H1 (cell line): Measurements from ENCODE around the gene PAQR5. TPM values are rescaled to one million over a fixed set of nuclear protein-coding genes. Genes with fewer than 3 reads are reported as not detected.

Source experiments
- CTCF ChIA-PET: fragments of 300-600 bp; sonication (Branson Sonifier 250); formaldehyde crosslinking; loops from one replicate; lab custom pipeline; 2021; ENCODE audit not compliant: partially characterized antibody; lab: Charles Lee
- POLR2A ChIA-PET: fragments of 300-600 bp; sonication (Branson Sonifier 250); formaldehyde crosslinking; loops from one replicate; lab custom pipeline; 2021; ENCODE audit warnings: inconsistent platforms; ENCODE audit not compliant: partially characterized antibody; lab: Charles Lee
- DNase-seq, 2 experiments: peaks; one replicate each; pipeline versions ENCODE4 v3.0.0 to v3.0.0-alpha.2; 2010 to 2022; ENCODE audit warnings: low spot score in 2 of 2, low read depth in 1 of 2, mixed read lengths in 1 of 2
- FAIRE-seq: peaks from 2 replicates; lab custom pipeline; 2011; peaks lifted over from hg19 to GRCh38; lab: Jason Lieb, UNC
- H2AFZ ChIP-seq: 2 replicates; pipeline ENCODE4 v1.8.1; 2012; ENCODE audit warnings: low read length, inconsistent platforms
- H2AK5ac ChIP-seq: 2 replicates; pipeline ENCODE4 v1.6.1; 2013; ENCODE audit warnings: low read depth, low read length
- H2BK120ac ChIP-seq: replicated peaks from 2 replicates; pipeline ENCODE3; 2013; ENCODE audit warnings: low read depth, low read length, inconsistent platforms
- H2BK12ac ChIP-seq: 2 replicates; pipeline ENCODE4 v1.6.1; 2013; ENCODE audit warnings: low read depth, low read length
- H2BK15ac ChIP-seq: 2 replicates; pipeline ENCODE4 v1.6.1; 2013; ENCODE audit warnings: low read length
- H2BK20ac ChIP-seq: 2 replicates; pipeline ENCODE4 v1.6.1; 2013; ENCODE audit warnings: low read length
- H2BK5ac ChIP-seq: 2 replicates; pipeline ENCODE4 v1.6.1; 2013; ENCODE audit warnings: low read depth, low read length
- H3K14ac ChIP-seq: 2 replicates; pipeline ENCODE4 v1.6.1; 2013; ENCODE audit warnings: inconsistent platforms; ENCODE audit not compliant: insufficient read length
- H3K18ac ChIP-seq: 2 replicates; pipeline ENCODE4 v1.6.1; 2013; ENCODE audit warnings: low read length; ENCODE audit errors: extremely low read depth
- H3K23ac ChIP-seq: 2 replicates; pipeline ENCODE4 v1.6.1; 2013; ENCODE audit warnings: inconsistent platforms; ENCODE audit not compliant: insufficient read length
- H3K23me2 ChIP-seq: 2 replicates; pipeline ENCODE4 v1.6.1; 2013; ENCODE audit warnings: low read depth, low read length
- H3K27ac ChIP-seq: 2 replicates; pipeline ENCODE4 v1.6.1; 2011; ENCODE audit warnings: low read depth, low read length, inconsistent platforms
- H3K27me3 ChIP-seq, 4 experiments: replicated peaks in 1 of 4; 1 replicate in 1 of 4; 2 replicates in 3 of 4; pipeline versions ENCODE4 v1.6.1 to v1.8.1; 2011 to 2013; ENCODE audit warnings: low read length in 3 of 4, mild to moderate bottlenecking in 3 of 4, inconsistent platforms in 2 of 4, mixed read lengths in 2 of 4, moderate library complexity in 1 of 4; ENCODE audit not compliant: control insufficient read depth in 3 of 4, insufficient read depth in 3 of 4; ENCODE audit errors: extremely low read depth in 1 of 4
- H3K36me3 ChIP-seq, 4 experiments: 2 replicates each; pipeline versions ENCODE4 v1.6.1 to v1.8.1; 2011 to 2013; ENCODE audit warnings: mild to moderate bottlenecking in 4 of 4, low read length in 3 of 4, moderate library complexity in 2 of 4, control low read depth in 1 of 4, inconsistent platforms in 1 of 4; ENCODE audit not compliant: insufficient read depth in 4 of 4, control insufficient read depth in 2 of 4
- H3K4ac ChIP-seq: replicated peaks from 2 replicates; pipeline ENCODE3; 2013; ENCODE audit warnings: low read length, low read depth, mixed read lengths, inconsistent platforms; ENCODE audit not compliant: insufficient read length
- H3K4me1 ChIP-seq, 4 experiments: replicated peaks in 1 of 4; 1 replicate in 1 of 4; 2 replicates in 3 of 4; pipeline versions ENCODE4 v1.6.1 to v1.8.1; 2011 to 2013; ENCODE audit warnings: low read length in 3 of 4, inconsistent platforms in 2 of 4, mixed read lengths in 1 of 4; ENCODE audit not compliant: insufficient read depth in 4 of 4, control insufficient read depth in 3 of 4
- H3K4me2 ChIP-seq, 2 experiments: 2 replicates each; pipeline versions ENCODE4 v1.6.1 to v1.8.1; 2011 to 2013; ENCODE audit warnings: low read depth in 2 of 2, low read length in 2 of 2, control low read depth in 1 of 2, inconsistent platforms in 1 of 2, mild to moderate bottlenecking in 1 of 2; ENCODE audit not compliant: insufficient read depth in 1 of 2
- H3K4me3 ChIP-seq, 4 experiments: fragments of 200-600, 300-600 bp in 1 of 4; sonication (generic), shearing (Covaris generic), sonication (Bioruptor Twin) in 1 of 4; 2 replicates each; pipeline versions ENCODE4 v1.5.1 to v1.8.1; 2011 to 2016; ENCODE audit warnings: low read length in 4 of 4, low read depth in 3 of 4, control low read depth in 2 of 4, inconsistent platforms in 2 of 4, mild to moderate bottlenecking in 2 of 4, mixed read lengths in 1 of 4, moderate library complexity in 1 of 4; ENCODE audit not compliant: insufficient read depth in 2 of 4; ENCODE audit errors: extremely low read depth in 1 of 4
- H3K56ac ChIP-seq: replicated peaks from 2 replicates; pipeline ENCODE3; 2013; ENCODE audit warnings: low read depth, mild to moderate bottlenecking, mixed read lengths, low read length, inconsistent platforms; ENCODE audit not compliant: insufficient read length
- H3K79me1 ChIP-seq: 2 replicates; pipeline ENCODE4 v1.6.1; 2013; ENCODE audit warnings: low read depth, low read length, control low read depth
- H3K79me2 ChIP-seq, 2 experiments: 2 replicates each; pipeline versions ENCODE4 v1.6.1 to v1.8.1; 2012 to 2013; ENCODE audit warnings: low read length in 2 of 2, mild to moderate bottlenecking in 2 of 2, inconsistent platforms in 1 of 2; ENCODE audit not compliant: insufficient read depth in 2 of 2, control insufficient read depth in 1 of 2
- H3K9ac ChIP-seq, 4 experiments: replicated peaks in 1 of 4; 1 replicate in 1 of 4; 2 replicates in 3 of 4; pipeline versions ENCODE4 v1.6.1 to v1.8.1; 2011 to 2013; ENCODE audit warnings: low read depth in 3 of 4, low read length in 3 of 4, control low read depth in 2 of 4, mild to moderate bottlenecking in 2 of 4, moderate library complexity in 2 of 4, inconsistent platforms in 1 of 4; ENCODE audit errors: extremely low read depth in 1 of 4
- H3K9me3 ChIP-seq, 2 experiments: 2 replicates each; pipeline versions ENCODE4 v1.6.1 to v1.8.1; 2012 to 2013; ENCODE audit warnings: mild to moderate bottlenecking in 2 of 2, moderate library complexity in 2 of 2, control low read depth in 1 of 2, inconsistent platforms in 1 of 2, low read depth in 1 of 2, low read length in 1 of 2, mixed read lengths in 1 of 2; ENCODE audit not compliant: insufficient read depth in 2 of 2
- H4K20me1 ChIP-seq, 2 experiments: replicated peaks in 1 of 2; 2 replicates each; pipeline versions ENCODE3 to v1.8.1; 2011 to 2013; ENCODE audit warnings: inconsistent platforms in 2 of 2, low read length in 2 of 2, mild to moderate bottlenecking in 1 of 2; ENCODE audit not compliant: insufficient read depth in 2 of 2, control insufficient read depth in 1 of 2
- H4K5ac ChIP-seq: 2 replicates; pipeline ENCODE4 v1.6.1; 2013; ENCODE audit warnings: low read length, low read depth, mixed read lengths, inconsistent platforms; ENCODE audit not compliant: insufficient read length
- H4K8ac ChIP-seq: 2 replicates; pipeline ENCODE4 v1.8.0; 2013; ENCODE audit warnings: mild to moderate bottlenecking, moderate library complexity, low read length, inconsistent platforms; ENCODE audit not compliant: insufficient read depth; ENCODE audit errors: extremely low read depth
- H4K91ac ChIP-seq: replicated peaks from 2 replicates; pipeline ENCODE3; 2013; ENCODE audit warnings: low read length, mixed read lengths, inconsistent platforms; ENCODE audit not compliant: insufficient read length
- GTF2F1 ChIP-seq: IDR thresholded peaks from 2 replicates; pipeline ENCODE4 v1.6.1; 2012; ENCODE audit warnings: low read depth, low read length, improper control_type of control experiment, borderline replicate concordance
- KDM1A ChIP-seq: fragments of 200-600, 300-600 bp; sonication (generic); IDR thresholded peaks from 2 replicates; pipeline ENCODE4 v1.7.1; 2016; ENCODE audit warnings: mild to moderate bottlenecking, low read length, borderline replicate concordance
- KDM4A ChIP-seq: IDR thresholded peaks from one replicate; pipeline ENCODE4 v1.7.1; 2012; ENCODE audit warnings: low read depth, mild to moderate bottlenecking, moderate library complexity, low read length, inconsistent platforms; ENCODE audit not compliant: severe bottlenecking
- KDM5A ChIP-seq: fragments of 200-600 bp; IDR thresholded peaks from 2 replicates; pipeline ENCODE4 v1.7.1; 2012; ENCODE audit warnings: mild to moderate bottlenecking, low read length, inconsistent platforms, mixed read lengths
- MAX ChIP-seq: IDR thresholded peaks from 2 replicates; pipeline ENCODE4 v1.6.1; 2012; ENCODE audit warnings: inconsistent platforms
- PHF8 ChIP-seq: fragments of 200-600 bp; sonication (generic); conservative IDR thresholded peaks from 2 replicates; pipeline ENCODE4 v1.7.1; 2012; ENCODE audit warnings: low read depth, mild to moderate bottlenecking, inconsistent platforms, low read length, moderate library complexity
- POLR2AphosphoS5 ChIP-seq: IDR thresholded peaks from 2 replicates; pipeline ENCODE4 v1.6.1; 2011; ENCODE audit warnings: low read depth, low read length
- POU5F1 ChIP-seq: IDR thresholded peaks from 2 replicates; pipeline ENCODE4 v1.6.1; 2011; ENCODE audit warnings: low read depth, mild to moderate bottlenecking, low read length, moderate library complexity
- RNF2 ChIP-seq: fragments of 200-900, 300-1000 bp; sonication (generic); IDR thresholded peaks from 2 replicates; pipeline ENCODE4 v1.7.1; 2016; ENCODE audit warnings: borderline replicate concordance, low read depth, mild to moderate bottlenecking, antibody characterized with exemption, low read length; ENCODE audit not compliant: poor library complexity, severe bottlenecking; ENCODE audit errors: missing control alignments
- RXRA ChIP-seq: IDR thresholded peaks from 2 replicates; pipeline ENCODE4 v1.6.1; 2011; ENCODE audit warnings: low read depth, mild to moderate bottlenecking, low read length, moderate library complexity; ENCODE audit not compliant: insufficient read depth
- TEAD4 ChIP-seq: IDR thresholded peaks from 2 replicates; pipeline ENCODE4 v1.6.1; 2012; ENCODE audit warnings: low read depth, low read length, inconsistent platforms, mixed read lengths
- WGBS, 2 experiments: shearing (Covaris generic) in 1 of 2; methylation state at CpG; one replicate each; pipeline versions ENCODE4 v1.1.6 to v1.1.7; 2013 to 2015; ENCODE audit warnings: low lambda C conversion rate in 2 of 2, mixed read lengths in 2 of 2, inconsistent platforms in 1 of 2, low coverage in 1 of 2, missing lambda C conversion rate in 1 of 2; ENCODE audit not compliant: insufficient replicate concordance in 2 of 2, insufficient coverage in 1 of 2, insufficient read length in 1 of 2; ENCODE audit errors: extremely low coverage in 1 of 2, missing lambda C conversion rate in 1 of 2; 5-methylcytosine and 5-hydroxymethylcytosine counted together
- polyA plus RNA-seq, 7 experiments: library from polyadenylated mRNA; depleted of rRNA in 3 of 7; stranded (reverse) in 5 of 7; unstranded in 2 of 7; fragments of >200 nt in 5 of 7; fragments of 200-250 nt in 2 of 7; gene quantifications; 1 replicate in 5 of 7; 2 replicates in 1 of 7; 4 replicates in 1 of 7; pipeline versions ENCODE4 v1.2.1 to v1.2.3, GENCODE V29; 2011 to 2013; ENCODE audit warnings: missing spikeins in 2 of 7, mixed read lengths in 2 of 7
- total RNA-seq: library from RNA; stranded (reverse); fragmentation: NEBNext Ultra II Directional; extraction: Animal tissue kit (Norgen Biotek cat#: 25700); gene quantifications from 2 replicates; pipeline ENCODE4 v1.2.1, GENCODE V29; 2021

PAQR5 gene
- total and polyA plus RNA-seq, 2 of the 8 experiments (the other 6 are each of a cell fraction or from before 2014, with no cell fraction given), result 8.7 to 18.1 TPM

DNA sequence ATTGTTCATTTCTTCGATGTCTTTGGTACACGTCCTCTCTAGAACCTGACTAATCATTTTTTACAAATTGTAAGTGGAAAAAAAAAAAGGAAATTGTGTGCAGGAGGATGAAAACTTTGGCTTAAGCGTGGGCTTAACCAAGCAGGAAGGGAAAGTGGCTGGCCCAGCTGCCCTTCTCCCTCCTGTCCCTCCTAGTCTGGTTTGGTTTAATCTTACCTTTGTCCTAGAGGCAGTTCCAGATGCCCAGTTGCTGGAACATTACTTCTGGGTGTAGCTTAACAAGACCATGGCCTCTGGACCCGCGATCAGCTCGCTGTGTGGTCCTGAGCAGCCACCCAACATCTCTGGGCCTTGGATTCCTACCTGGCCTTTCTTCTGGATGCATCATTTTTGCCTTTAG is 15.4 kb downstream of the PAQR5 start:
- H3K27me3 ChIP-seq, result no peaks in the 10 kb centered on the region
- H3K36me3 ChIP-seq, result no peaks in the 10 kb centered on the region
- ChIA-PET CTCF (interaction anchor here (1.5 to 2.0 kb wide), 2 partner anchors 10 to 81 kb away, joined by 3 to 11 read pairs; no protein-coding TSS in a partner anchor), POLR2A (no interaction called here)
- no peak overlapping the region for H2BK12ac ChIP-seq
- no peak overlapping the region for H3K18ac ChIP-seq
- 89% methylated on average over 6 of the region's 6 CpGs; no CpG with 5 or more reads in 1 of the 2 experiments for WGBS, 2 experiments
- no peak overlapping the region for H4K91ac ChIP-seq
- H4K8ac ChIP-seq, result no peak overlapping the region
- no peak overlapping the region for H2BK20ac ChIP-seq
- no peak overlapping the region for H3K27ac ChIP-seq
- FAIRE-seq (no peak), DNase-seq (no peak)
- H3K4me3 ChIP-seq, result no peak overlapping the region
- H3K4ac ChIP-seq, result no peak overlapping the region
- no peak for TF ChIP-seq RNF2
- TF ChIP-seq GTF2F1, result no peak
- TF ChIP-seq POLR2AphosphoS5, result no peak
- no peak for TF ChIP-seq RXRA
- TF ChIP-seq KDM5A, result no peak
- TF ChIP-seq POU5F1, result no peak
- no peak for TF ChIP-seq KDM4A
- TF ChIP-seq TEAD4, result no peak
- TF ChIP-seq MAX, result no peak
- TF ChIP-seq PHF8, result no peak
- no peak for TF ChIP-seq KDM1A
- no peak overlapping the region for H2AK5ac ChIP-seq
- no peaks in the 10 kb centered on the region for H3K23me2 ChIP-seq
- no peak overlapping the region for H2BK5ac ChIP-seq
- no peaks in the 10 kb centered on the region for H3K9me3 ChIP-seq
- no peaks in the 10 kb centered on the region for H3K79me2 ChIP-seq
- no peak overlapping the region for H4K5ac ChIP-seq
- H3K4me2 ChIP-seq, result no peak overlapping the region
- no peak overlapping the region for H3K23ac ChIP-seq
- no peak overlapping the region for H3K14ac ChIP-seq
- H4K20me1 ChIP-seq, result peaks cover 0 to 1% of the 10 kb centered on the region in 2 experiments
- no peaks in the 10 kb centered on the region; the same call in none of the 2 replicates for H3K79me1 ChIP-seq
- peaks cover 0 to 6% (median 3%) of the 10 kb centered on the region in 4 experiments; a peak in 4 of 7 replicates for H3K4me1 ChIP-seq
- H3K9ac ChIP-seq, result no peak overlapping the region; a peak in 1 of 7 replicates
- H2BK15ac ChIP-seq, result no peak overlapping the region
- no peak overlapping the region for H2BK120ac ChIP-seq
- no peak overlapping the region for H3K56ac ChIP-seq
- H2AFZ ChIP-seq, result no peak overlapping the region
